ENCODE data around the gene RNF149.

DNA sequence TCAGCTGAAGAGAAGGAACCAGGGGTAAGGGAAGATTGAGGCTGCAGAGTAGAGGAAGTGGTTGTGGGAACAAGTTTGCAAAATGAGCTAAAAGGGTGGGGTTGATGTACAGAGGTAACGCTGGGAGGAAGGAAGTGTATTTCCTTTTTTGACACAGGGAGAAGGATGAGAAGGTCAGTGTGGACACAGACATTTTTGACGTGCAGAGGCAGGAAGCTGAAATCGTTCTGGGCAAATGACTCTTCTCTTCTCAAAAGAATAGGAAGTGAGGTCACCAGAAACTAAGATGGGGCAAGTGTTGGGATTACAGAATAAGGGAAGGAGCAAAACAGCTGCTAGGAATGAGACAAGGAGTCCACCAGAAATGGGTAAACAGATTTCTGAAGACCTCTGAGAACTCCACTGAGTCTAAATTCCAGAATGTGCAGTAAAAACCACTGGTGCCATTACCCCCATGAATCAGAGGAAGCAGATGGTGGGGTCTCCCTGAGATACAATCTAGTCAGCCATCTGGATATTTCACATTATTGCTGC, 20.0 kb upstream of the RNF149 start:
- no peak for TF ChIP-seq EZH2 (IDR thresholded peaks at IDR 0.05; ENCODE audit: low read length, missing control alignments)
- TF ChIP-seq, protein P1, sequence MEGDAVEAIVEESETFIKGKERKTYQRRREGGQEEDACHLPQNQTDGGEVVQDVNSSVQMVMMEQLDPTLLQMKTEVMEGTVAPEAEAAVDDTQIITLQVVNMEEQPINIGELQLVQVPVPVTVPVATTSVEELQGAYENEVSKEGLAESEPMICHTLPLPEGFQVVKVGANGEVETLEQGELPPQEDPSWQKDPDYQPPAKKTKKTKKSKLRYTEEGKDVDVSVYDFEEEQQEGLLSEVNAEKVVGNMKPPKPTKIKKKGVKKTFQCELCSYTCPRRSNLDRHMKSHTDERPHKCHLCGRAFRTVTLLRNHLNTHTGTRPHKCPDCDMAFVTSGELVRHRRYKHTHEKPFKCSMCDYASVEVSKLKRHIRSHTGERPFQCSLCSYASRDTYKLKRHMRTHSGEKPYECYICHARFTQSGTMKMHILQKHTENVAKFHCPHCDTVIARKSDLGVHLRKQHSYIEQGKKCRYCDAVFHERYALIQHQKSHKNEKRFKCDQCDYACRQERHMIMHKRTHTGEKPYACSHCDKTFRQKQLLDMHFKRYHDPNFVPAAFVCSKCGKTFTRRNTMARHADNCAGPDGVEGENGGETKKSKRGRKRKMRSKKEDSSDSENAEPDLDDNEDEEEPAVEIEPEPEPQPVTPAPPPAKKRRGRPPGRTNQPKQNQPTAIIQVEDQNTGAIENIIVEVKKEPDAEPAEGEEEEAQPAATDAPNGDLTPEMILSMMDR (conservative IDR thresholded peaks at IDR 0.05 in 1 of 2, IDR thresholded peaks at IDR 0.05 in 1 of 2; ENCODE audit: low read depth in 1 of 2, low read length in 2 of 2) = no peak
